H1 (cell line): ENCODE data around the gene PCP4.

Experiments used
- CBX5 ChIP-seq: fragments of 300-800, 300-1000 bp; sonication (generic); IDR thresholded peaks from 2 replicates; pipeline ENCODE4 v1.7.1; 2016; ENCODE audit warnings: antibody characterized with exemption, low read length, low read depth
- EZH2 ChIP-seq: fragments of 200-600 bp; sonication (generic); IDR thresholded peaks from 2 replicates; pipeline ENCODE4 v1.7.1; 2012; ENCODE audit warnings: low read depth, mild to moderate bottlenecking, moderate library complexity, low read length, inconsistent platforms; ENCODE audit not compliant: severe bottlenecking
- MAX ChIP-seq: IDR thresholded peaks from 2 replicates; pipeline ENCODE4 v1.6.1; 2012; ENCODE audit warnings: inconsistent platforms
- POLR2A ChIP-seq, 2 experiments: IDR thresholded peaks; 1 replicate in 1 of 2; 2 replicates in 1 of 2; pipeline ENCODE4 v1.6.1; 2011; ENCODE audit warnings: low read depth in 2 of 2, low read length in 2 of 2, mild to moderate bottlenecking in 2 of 2; ENCODE audit errors: control extremely low read depth in 1 of 2
- SIN3A ChIP-seq, 2 experiments: IDR thresholded peaks in 1 of 2; conservative IDR thresholded peaks in 1 of 2; 2 replicates each; pipeline ENCODE4 v1.6.1; 2011 to 2012; ENCODE audit warnings: low read length in 2 of 2, improper control_type of control experiment in 1 of 2, low read depth in 1 of 2, mild to moderate bottlenecking in 1 of 2
- SP1 ChIP-seq: IDR thresholded peaks from 2 replicates; pipeline ENCODE4 v1.6.1; 2011; ENCODE audit warnings: low read depth, low read length
- SRF ChIP-seq: IDR thresholded peaks from 2 replicates; pipeline ENCODE4 v1.6.1; 2011; ENCODE audit warnings: mild to moderate bottlenecking, low read depth, low read length, moderate library complexity
- TF ChIP-seq, protein P1 (sequence below), 3 experiments: IDR thresholded peaks; 1 replicate in 2 of 3; 2 replicates in 1 of 3; pipeline versions ENCODE4 v1.5.1 to v1.6.1; 2011; ENCODE audit warnings: low read length in 3 of 3, mild to moderate bottlenecking in 3 of 3, inconsistent platforms in 2 of 3, low read depth in 1 of 3, moderate library complexity in 1 of 3; ENCODE audit not compliant: insufficient read depth in 1 of 3; ENCODE audit errors: control extremely low read depth in 1 of 3

DNA sequence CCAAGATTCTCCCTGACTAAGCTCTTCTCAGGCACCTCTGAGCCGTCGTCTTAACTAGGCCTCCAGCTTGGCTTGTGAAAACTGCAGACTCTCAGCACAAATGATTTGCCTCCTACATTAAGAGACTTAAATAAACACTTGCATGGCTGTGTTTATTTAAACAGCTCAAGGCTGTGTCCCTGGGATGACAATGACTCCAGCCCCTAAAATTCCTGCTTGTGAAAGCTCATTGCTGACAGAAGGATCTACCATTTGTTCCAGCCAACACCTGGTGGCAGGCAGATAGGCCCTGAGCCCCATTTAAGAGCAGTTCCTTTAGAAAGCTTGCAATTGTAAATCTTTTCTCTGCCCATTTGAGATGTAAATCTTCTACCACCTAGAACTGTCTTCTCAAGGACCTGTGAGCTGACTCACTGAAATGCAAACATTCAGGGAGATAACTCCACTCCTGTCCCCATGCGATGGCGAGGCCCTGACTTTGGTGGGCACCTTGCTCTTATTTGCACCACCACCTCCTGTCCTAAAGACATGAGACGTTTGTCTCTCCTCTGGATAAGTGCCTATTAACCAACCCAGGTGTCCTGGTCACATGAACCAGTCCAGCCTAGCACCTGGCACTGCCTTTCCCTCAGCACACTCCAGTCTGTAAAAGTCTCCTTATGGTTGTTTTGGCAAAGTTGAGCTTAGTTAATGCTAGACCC lies 15.1 kb upstream of the PCP4 start:
- TF ChIP-seq, protein P1, sequence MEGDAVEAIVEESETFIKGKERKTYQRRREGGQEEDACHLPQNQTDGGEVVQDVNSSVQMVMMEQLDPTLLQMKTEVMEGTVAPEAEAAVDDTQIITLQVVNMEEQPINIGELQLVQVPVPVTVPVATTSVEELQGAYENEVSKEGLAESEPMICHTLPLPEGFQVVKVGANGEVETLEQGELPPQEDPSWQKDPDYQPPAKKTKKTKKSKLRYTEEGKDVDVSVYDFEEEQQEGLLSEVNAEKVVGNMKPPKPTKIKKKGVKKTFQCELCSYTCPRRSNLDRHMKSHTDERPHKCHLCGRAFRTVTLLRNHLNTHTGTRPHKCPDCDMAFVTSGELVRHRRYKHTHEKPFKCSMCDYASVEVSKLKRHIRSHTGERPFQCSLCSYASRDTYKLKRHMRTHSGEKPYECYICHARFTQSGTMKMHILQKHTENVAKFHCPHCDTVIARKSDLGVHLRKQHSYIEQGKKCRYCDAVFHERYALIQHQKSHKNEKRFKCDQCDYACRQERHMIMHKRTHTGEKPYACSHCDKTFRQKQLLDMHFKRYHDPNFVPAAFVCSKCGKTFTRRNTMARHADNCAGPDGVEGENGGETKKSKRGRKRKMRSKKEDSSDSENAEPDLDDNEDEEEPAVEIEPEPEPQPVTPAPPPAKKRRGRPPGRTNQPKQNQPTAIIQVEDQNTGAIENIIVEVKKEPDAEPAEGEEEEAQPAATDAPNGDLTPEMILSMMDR (IDR thresholded peaks at IDR 0.05; ENCODE audit: control extremely low read depth in 1 of 3, insufficient read depth in 1 of 3, low read depth in 1 of 3, low read length in 3 of 3): no peak
- no peak for TF ChIP-seq SIN3A (conservative IDR thresholded peaks at IDR 0.05 in 1 of 2, IDR thresholded peaks at IDR 0.05 in 1 of 2; ENCODE audit: low read depth in 1 of 2, low read length in 2 of 2)
- TF ChIP-seq EZH2: no peak
- no peak for TF ChIP-seq SP1
- no peak for TF ChIP-seq POLR2A (IDR thresholded peaks at IDR 0.05; ENCODE audit: control extremely low read depth in 1 of 2, low read depth in 2 of 2, low read length in 2 of 2)
- no peak for TF ChIP-seq SRF
- no peak for TF ChIP-seq CBX5
- TF ChIP-seq MAX: no peak
